Thoracic aorta (tissue), 2 donors: ENCODE results near the gene DMXL1. TPM values are rescaled to one million over a fixed set of nuclear protein-coding genes. Genes with fewer than 3 reads are reported as not detected.

Experiments
- ATAC-seq: fragments of 150-250 bp; one replicate; pipeline ENCODE4 v1.8.0; 2017; ENCODE audit warnings: low read depth; ENCODE audit not compliant: insufficient number of reproducible peaks, low FRiP score
- DNase-seq: peaks from one replicate; pipeline ENCODE4 v3.0.0-alpha.2; 2020; ENCODE audit warnings: low spot score
- H3K27ac ChIP-seq, 2 donors: fragments of 200-600 bp; sonication (generic); 1 replicate in 1 of 2; 2 replicates in 1 of 2; pipeline ENCODE4 v1.5.1; 2016; ENCODE audit warnings: mild to moderate bottlenecking in 2 of 2, moderate library complexity in 2 of 2
- H3K27me3 ChIP-seq: fragments of 200-600 bp; sonication (generic); replicated peaks from 2 replicates; pipeline ENCODE4 v1.6.0; 2016; ENCODE audit warnings: mild to moderate bottlenecking; ENCODE audit not compliant: insufficient read depth
- H3K36me3 ChIP-seq: fragments of 200-600 bp; sonication (generic); one replicate; pipeline ENCODE4 v1.5.1; 2016
- H3K4me1 ChIP-seq, 2 donors: fragments of 200-600 bp; sonication (generic); 1 replicate in 1 of 2; 2 replicates in 1 of 2; pipeline versions ENCODE4 v1.5.1 to v1.6.0; 2016; ENCODE audit warnings: low read depth in 2 of 2, mild to moderate bottlenecking in 1 of 2; ENCODE audit not compliant: control insufficient read depth in 1 of 2
- H3K4me3 ChIP-seq: fragments of 200-600 bp; sonication (generic); 2 replicates; pipeline ENCODE4 v1.5.1; 2016; ENCODE audit warnings: mild to moderate bottlenecking
- H3K9me3 ChIP-seq: fragments of 200-600 bp; sonication (generic); 2 replicates; pipeline ENCODE4 v1.5.1; 2016
- CTCF ChIP-seq: fragments of 200-600 bp; sonication (generic); IDR thresholded peaks from one replicate; pipeline ENCODE4 v1.5.1; 2019; ENCODE audit warnings: antibody characterized with exemption
- total RNA-seq, 2 donors: library from RNA; depleted of rRNA; stranded (reverse); fragments of >200 nt; gene quantifications; one replicate each; pipeline versions ENCODE4 v1.1.0 to v1.2.3, GENCODE V29; 2016

The DMXL1 gene
- total RNA-seq, 2 donors from 2014 or later, result 47.4 to 67.6 TPM

GRCh38 chr5:119268387-119269060 is 197.6 kb downstream of the DMXL1 start:
- Histone ChIP-seq H3K9me3 (no peaks in the 10 kb centered on the region), H3K4me3 (peak overlapping the region; percentile 91), H3K27ac (peak overlapping the region; percentile 90 to 94), H3K4me1 (peaks cover 26 to 46% of the 10 kb centered on the region in 2 donors), H3K36me3 (no peaks in the 10 kb centered on the region), H3K27me3 (no peaks in the 10 kb centered on the region)
- no peak for TF ChIP-seq CTCF
- ATAC-seq (peak; percentile 95), DNase-seq (peak; percentile 91)

GRCh38 chr5:119269061-119269944 is 198.4 kb downstream of the DMXL1 start:
- Histone ChIP-seq H3K9me3 (no peaks in the 10 kb centered on the region), H3K4me1 (peaks cover 33 to 54% of the 10 kb centered on the region in 2 donors), H3K36me3 (no peaks in the 10 kb centered on the region), H3K4me3 (peak overlapping the region; percentile 91), H3K27ac (peak overlapping the region; percentile 90 to 94), H3K27me3 (no peaks in the 10 kb centered on the region)
- TF ChIP-seq CTCF, result no peak
- ATAC-seq, result no peak
- no peak for DNase-seq

- Histone ChIP-seq H3K27ac (peak overlapping the region; percentile 90 to 94), H3K27me3 (no peaks in the 10 kb centered on the region), H3K4me1 (peaks cover 36 to 62% of the 10 kb centered on the region in 2 donors), H3K9me3 (no peaks in the 10 kb centered on the region), H3K36me3 (no peaks in the 10 kb centered on the region), H3K4me3 (peak overlapping the region; percentile 91)
- TF ChIP-seq CTCF, result no peak
- DNase-seq, result no peak
- ATAC-seq, result no peak
These were observed 199.3 kb downstream of the DMXL1 start for GRCh38 chr5:119270121-119270565.

GRCh38 chr5:119270960-119271757 is 200.3 kb downstream of the DMXL1 start:
- TF ChIP-seq CTCF, result no peak
- no peaks in the 10 kb centered on the region for H3K9me3 ChIP-seq
- no peaks in the 10 kb centered on the region for H3K27me3 ChIP-seq
- H3K36me3 ChIP-seq, result no peaks in the 10 kb centered on the region
- H3K4me3 ChIP-seq, result no peak overlapping the region
- DNase-seq (no peak), ATAC-seq (no peak)
- peak overlapping the region; percentile 18 to 94 for H3K27ac ChIP-seq
- H3K4me1 ChIP-seq, result peaks cover 40 to 70% of the 10 kb centered on the region in 2 donors
